Caco-2 (cell line): Measurements from ENCODE around the gene NRBF2. TPM values are rescaled to one million over a fixed set of nuclear protein-coding genes. Genes with fewer than 3 reads are reported as not detected.

Source experiments
- BruUV-seq: library from RNA; stranded (reverse); fragments of 400-500 nt; replicated peaks from 2 replicates; lab custom pipeline; 2021; lab: Mats Ljungman, UMichigan
- CTCF ChIA-PET: fragments of 300-600 bp; sonication (Branson Sonifier 250); formaldehyde crosslinking; loops from one replicate; lab custom pipeline; 2022; ENCODE audit warnings: antibody characterized with exemption; lab: Charles Lee
- POLR2A ChIA-PET: fragments of 300-600 bp; sonication (Branson Sonifier 250); formaldehyde crosslinking; loops from one replicate; lab custom pipeline; 2022; ENCODE audit warnings: antibody characterized with exemption; lab: Charles Lee
- DNase-seq, 2 experiments: peaks; one replicate each; pipeline versions ENCODE4 v3.0.0 to v3.0.0-alpha.2; 2020 to 2022
- H3K27me3 ChIP-seq: replicated peaks from 2 replicates; pipeline ENCODE4 v1.6.0; 2011; ENCODE audit warnings: low read length; ENCODE audit not compliant: control insufficient read depth, insufficient read depth
- H3K36me3 ChIP-seq: 2 replicates; pipeline ENCODE4 v1.5.1; 2011; ENCODE audit warnings: low read length; ENCODE audit not compliant: control insufficient read depth, insufficient read depth
- H3K4me1 ChIP-seq: fragments of 250-450 bp; sonication (Bioruptor Pico); 2 replicates; pipeline ENCODE4 v1.5.1; 2020; ENCODE audit warnings: mild to moderate bottlenecking
- H3K4me3 ChIP-seq: 2 replicates; pipeline ENCODE4 v1.5.1; 2011; ENCODE audit warnings: low read depth, mild to moderate bottlenecking, control low read depth, low read length
- H3K9me3 ChIP-seq: fragments of 250-450 bp; sonication (Bioruptor Pico); 2 replicates; pipeline ENCODE4 v1.5.1; 2020; ENCODE audit warnings: mild to moderate bottlenecking, moderate library complexity
- H3K27ac Mint-ChIP-seq: one replicate; pipeline ENCODE4 v1.8.0; 2022; ENCODE audit warnings: mixed read lengths; ENCODE audit not compliant: unreplicated experiment
- H3K27me3 Mint-ChIP-seq: one replicate; pipeline ENCODE4 v1.8.0; 2022; ENCODE audit warnings: mixed read lengths; ENCODE audit not compliant: insufficient read depth, unreplicated experiment
- H3K36me3 Mint-ChIP-seq: one replicate; pipeline ENCODE4 v1.8.0; 2022; ENCODE audit warnings: mild to moderate bottlenecking, mixed read lengths; ENCODE audit not compliant: insufficient read depth, unreplicated experiment
- H3K4me1 Mint-ChIP-seq: one replicate; pipeline ENCODE4 v1.8.0; 2022; ENCODE audit warnings: low read depth, mixed read lengths; ENCODE audit not compliant: unreplicated experiment
- H3K4me3 Mint-ChIP-seq: one replicate; pipeline ENCODE4 v1.8.0; 2022; ENCODE audit warnings: mild to moderate bottlenecking, moderate library complexity, mixed read lengths; ENCODE audit not compliant: unreplicated experiment
- H3K9me3 Mint-ChIP-seq: one replicate; pipeline ENCODE4 v1.8.0; 2022; ENCODE audit warnings: mixed read lengths; ENCODE audit not compliant: unreplicated experiment
- intact Hi-C: fragments of 100-400 bp; cut with micrococcal nuclease; formaldehyde crosslinking; loops from one replicate; pipeline ENCODE4 v1.10.0; 2022; ENCODE audit not compliant: unreplicated experiment
- total RNA-seq: library from RNA; stranded (reverse); gene quantifications from 2 replicates; pipeline ENCODE4 v1.2.3, GENCODE V29; 2022
- TF ChIP-seq, protein P1 (sequence below), 2 experiments: fragments of 200-600 bp in 1 of 2; IDR thresholded peaks; 1 replicate in 1 of 2; 2 replicates in 1 of 2; pipeline versions ENCODE4 v1.5.1 to v1.8.0; 2011 to 2022; ENCODE audit warnings: antibody characterized with exemption in 1 of 2, control low read depth in 1 of 2, inconsistent platforms in 1 of 2, low read depth in 1 of 2, low read length in 1 of 2, mild to moderate bottlenecking in 1 of 2, moderate library complexity in 1 of 2; ENCODE audit not compliant: insufficient read depth in 1 of 2, severe bottlenecking in 1 of 2, unreplicated experiment in 1 of 2

Gene NRBF2
- total RNA-seq, 1 experiment from 2014 or later, result 52.5 TPM

DNA sequence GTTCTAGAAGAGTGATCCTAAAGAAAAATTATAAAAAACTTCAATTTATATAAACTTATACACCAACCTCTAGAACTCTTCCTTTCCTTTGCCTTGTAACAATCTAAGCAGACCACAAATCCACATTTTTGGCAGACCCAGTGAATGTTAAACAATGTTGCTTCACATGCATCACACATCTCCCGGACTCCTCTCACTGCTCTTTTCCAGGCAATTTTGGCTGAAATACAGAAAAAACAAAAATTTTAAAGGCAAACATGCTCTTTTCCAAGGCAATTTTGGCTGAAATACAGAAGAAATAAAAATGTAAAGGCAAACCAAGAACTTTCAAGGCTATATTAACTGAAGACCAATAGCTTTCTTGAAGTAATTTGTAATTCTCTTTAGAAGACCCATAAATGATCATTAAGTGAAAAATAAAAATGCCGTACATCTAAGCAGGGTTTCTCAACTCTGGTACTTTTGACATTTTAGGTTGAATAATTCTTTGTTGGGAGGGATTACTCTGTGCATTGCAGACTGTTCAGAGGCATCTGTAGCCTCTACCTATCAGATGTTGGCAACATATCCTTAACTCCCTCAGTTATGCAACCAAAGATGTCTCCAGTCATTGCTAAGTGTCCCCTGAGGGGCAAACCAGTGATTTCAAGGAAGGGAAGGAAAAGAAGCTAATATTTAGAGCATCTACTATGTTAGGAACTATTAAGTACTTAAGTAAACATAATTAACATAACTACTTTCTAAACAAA lies 64.4 kb downstream of the NRBF2 start:
- intact Hi-C loops, result no loop called here
- POLR2A ChIA-PET, result no interaction called here
- CTCF ChIA-PET, result no interaction called here
- H3K27ac Mint-ChIP-seq, result no peak overlapping the region
- Histone ChIP-seq H3K27me3 (no peaks in the 10 kb centered on the region), H3K4me3 (no peak overlapping the region), H3K4me1 (no peaks in the 10 kb centered on the region), H3K9me3 (no peaks in the 10 kb centered on the region), H3K36me3 (peaks cover 2% of the 10 kb centered on the region; the same call in 1 of the 2 replicates)
- no peak overlapping the region for H3K4me3 Mint-ChIP-seq
- H3K4me1 Mint-ChIP-seq, result no peaks in the 10 kb centered on the region
- H3K27me3 Mint-ChIP-seq, result no peaks in the 10 kb centered on the region
- no TSS peak for BruUV-seq
- no peak for DNase-seq
- TF ChIP-seq, protein P1, sequence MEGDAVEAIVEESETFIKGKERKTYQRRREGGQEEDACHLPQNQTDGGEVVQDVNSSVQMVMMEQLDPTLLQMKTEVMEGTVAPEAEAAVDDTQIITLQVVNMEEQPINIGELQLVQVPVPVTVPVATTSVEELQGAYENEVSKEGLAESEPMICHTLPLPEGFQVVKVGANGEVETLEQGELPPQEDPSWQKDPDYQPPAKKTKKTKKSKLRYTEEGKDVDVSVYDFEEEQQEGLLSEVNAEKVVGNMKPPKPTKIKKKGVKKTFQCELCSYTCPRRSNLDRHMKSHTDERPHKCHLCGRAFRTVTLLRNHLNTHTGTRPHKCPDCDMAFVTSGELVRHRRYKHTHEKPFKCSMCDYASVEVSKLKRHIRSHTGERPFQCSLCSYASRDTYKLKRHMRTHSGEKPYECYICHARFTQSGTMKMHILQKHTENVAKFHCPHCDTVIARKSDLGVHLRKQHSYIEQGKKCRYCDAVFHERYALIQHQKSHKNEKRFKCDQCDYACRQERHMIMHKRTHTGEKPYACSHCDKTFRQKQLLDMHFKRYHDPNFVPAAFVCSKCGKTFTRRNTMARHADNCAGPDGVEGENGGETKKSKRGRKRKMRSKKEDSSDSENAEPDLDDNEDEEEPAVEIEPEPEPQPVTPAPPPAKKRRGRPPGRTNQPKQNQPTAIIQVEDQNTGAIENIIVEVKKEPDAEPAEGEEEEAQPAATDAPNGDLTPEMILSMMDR (IDR thresholded peaks at IDR 0.05; ENCODE audit: insufficient read depth in 1 of 2, low read depth in 1 of 2, low read length in 1 of 2, severe bottlenecking in 1 of 2, unreplicated experiment in 1 of 2), result no peak
- peaks cover 73% of the 10 kb centered on the region for H3K36me3 Mint-ChIP-seq
- H3K9me3 Mint-ChIP-seq, result no peaks in the 10 kb centered on the region

DNA sequence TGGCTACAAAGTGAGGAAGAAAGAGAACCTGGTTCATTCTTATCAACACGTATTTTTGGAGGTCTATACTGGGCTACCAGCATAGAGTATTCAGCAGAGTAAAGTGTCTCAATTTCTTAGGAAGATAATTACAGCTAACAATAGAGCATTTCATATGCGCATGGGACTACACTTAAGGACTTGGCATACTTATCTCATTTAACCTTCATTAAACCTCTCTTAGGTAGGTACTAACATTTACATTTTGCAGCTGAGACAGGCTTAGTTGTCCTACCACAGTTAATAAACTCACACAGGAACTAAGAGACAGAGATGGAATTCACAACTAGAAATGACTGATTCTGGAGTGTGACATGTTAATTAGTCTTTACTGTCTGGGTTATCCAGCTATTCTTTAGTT lies 66.6 kb downstream of the NRBF2 start:
- no peaks in the 10 kb centered on the region for H3K9me3 ChIP-seq
- intact Hi-C loops, result no loop called here
- Mint-ChIP-seq H3K4me1 (no peaks in the 10 kb centered on the region), H3K4me3 (no peak overlapping the region), H3K36me3 (peaks cover 53% of the 10 kb centered on the region), H3K9me3 (no peaks in the 10 kb centered on the region), H3K27ac (peak overlapping the region; percentile 1), H3K27me3 (no peaks in the 10 kb centered on the region)
- H3K36me3 ChIP-seq, result 0 out of 2 replicates have a peak, but pooled peaks cover 2% of the 10 kb centered on the region
- DNase-seq, result no peak
- TF ChIP-seq, protein P1 (IDR thresholded peaks at IDR 0.05; ENCODE audit: insufficient read depth in 1 of 2, low read depth in 1 of 2, low read length in 1 of 2, severe bottlenecking in 1 of 2, unreplicated experiment in 1 of 2), result no peak
- CTCF ChIA-PET, result interaction anchor here (0.5 kb wide), 1 partner anchor 149 kb away, joined by 3 read pairs; no protein-coding TSS in a partner anchor
- H3K4me3 ChIP-seq, result no peak overlapping the region
- POLR2A ChIA-PET, result no interaction called here
- H3K27me3 ChIP-seq, result no peaks in the 10 kb centered on the region
- H3K4me1 ChIP-seq, result no peaks in the 10 kb centered on the region
- no TSS peak for BruUV-seq

DNA sequence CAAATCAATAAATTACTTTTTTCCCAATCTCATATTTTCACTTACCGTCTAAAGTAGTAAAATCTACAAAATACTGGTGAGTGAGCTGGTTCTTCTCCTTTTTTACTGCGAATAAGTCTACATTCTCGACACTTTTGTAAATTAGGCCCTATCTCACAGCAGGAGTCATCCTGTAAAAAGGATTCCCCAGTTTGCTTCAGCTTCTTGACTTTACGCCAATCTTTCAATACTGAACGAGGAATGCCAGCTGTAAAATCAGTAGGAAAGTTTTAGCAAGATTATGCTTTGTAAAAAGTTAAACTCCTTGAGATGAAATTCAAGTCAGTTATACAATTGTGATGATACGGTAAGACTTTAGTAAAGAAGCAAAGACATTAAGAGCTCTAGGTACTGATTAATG lies 67.3 kb downstream of the NRBF2 start:
- peaks cover 52% of the 10 kb centered on the region for H3K36me3 Mint-ChIP-seq
- Histone ChIP-seq H3K36me3 (0 out of 2 replicates have a peak, but pooled peaks cover 2% of the 10 kb centered on the region), H3K9me3 (no peaks in the 10 kb centered on the region), H3K27me3 (no peaks in the 10 kb centered on the region), H3K4me1 (no peaks in the 10 kb centered on the region), H3K4me3 (no peak overlapping the region)
- H3K27me3 Mint-ChIP-seq, result no peaks in the 10 kb centered on the region
- TF ChIP-seq, protein P1 (IDR thresholded peaks at IDR 0.05; ENCODE audit: insufficient read depth in 1 of 2, low read depth in 1 of 2, low read length in 1 of 2, severe bottlenecking in 1 of 2, unreplicated experiment in 1 of 2), result no peak
- intact Hi-C loops, result no loop called here
- DNase-seq, result no peak
- no peak overlapping the region for H3K27ac Mint-ChIP-seq
- POLR2A ChIA-PET, result no interaction called here
- H3K9me3 Mint-ChIP-seq, result no peaks in the 10 kb centered on the region
- no peak overlapping the region for H3K4me3 Mint-ChIP-seq
- H3K4me1 Mint-ChIP-seq, result no peaks in the 10 kb centered on the region
- CTCF ChIA-PET, result no interaction called here
- no TSS peak for BruUV-seq
